HG03342 (cell line): Measurements from ENCODE around the gene ORMDL3.

Source experiments
- ATAC-seq: cut with Tn5 transposase; IDR thresholded peaks from one replicate; pipeline ENCODE4 v1.9.1; 2021; ENCODE audit warnings: mild to moderate bottlenecking, moderate library complexity; ENCODE audit not compliant: unreplicated experiment

ORMDL3 gene, protein sequence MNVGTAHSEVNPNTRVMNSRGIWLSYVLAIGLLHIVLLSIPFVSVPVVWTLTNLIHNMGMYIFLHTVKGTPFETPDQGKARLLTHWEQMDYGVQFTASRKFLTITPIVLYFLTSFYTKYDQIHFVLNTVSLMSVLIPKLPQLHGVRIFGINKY

DNA sequence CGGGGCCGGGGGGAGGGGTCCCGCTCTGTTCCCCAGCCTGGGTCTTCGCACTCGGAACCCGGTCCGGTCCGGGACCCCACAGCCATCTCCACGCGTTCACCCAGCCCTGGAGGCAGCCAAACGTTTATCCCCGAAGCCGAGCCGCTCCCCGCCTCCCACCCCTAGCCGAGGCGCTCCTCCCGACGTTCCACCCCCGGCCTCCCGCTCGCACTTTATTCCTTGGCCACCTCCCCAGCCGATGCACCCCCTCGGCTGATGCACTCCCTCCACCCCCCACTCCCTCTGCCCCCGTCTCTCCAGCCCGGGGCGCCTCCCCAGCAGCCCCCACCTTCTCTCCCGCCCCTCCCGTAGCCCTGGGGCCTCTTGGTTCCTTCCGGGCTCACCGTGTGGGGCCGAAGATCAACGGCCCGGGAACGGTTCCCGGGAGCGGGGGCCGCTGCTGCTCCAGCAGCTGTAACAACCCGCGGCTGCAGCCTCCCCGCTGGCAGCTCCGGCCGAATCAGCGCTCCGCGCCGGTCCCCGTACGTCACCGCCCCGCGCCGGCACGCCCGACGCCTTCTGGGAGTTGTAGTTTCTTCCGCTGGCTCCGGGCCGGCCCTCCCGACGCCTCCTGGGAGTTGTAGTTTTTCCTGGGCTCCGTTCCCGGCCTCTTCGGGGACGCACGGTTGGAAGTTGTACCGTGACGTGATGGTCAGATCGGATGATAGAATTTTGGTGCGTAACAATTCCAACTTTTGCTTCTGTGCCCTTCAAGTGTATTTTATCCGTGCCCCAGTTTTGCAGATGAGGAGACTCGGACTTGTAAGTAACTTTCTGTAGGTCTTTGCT, at the start of gene ORMDL3, which contains the start of gene LRRC3C:
Gene ORMDL3, minus strand, starts transcription at position 501 of the 828 bp plus-strand sequence. CDS start 3,398 bp downstream, outside the sequence.
Gene LRRC3C, plus strand, starts transcription at position 632 of the 828 bp plus-strand sequence. CDS start 13,792 bp downstream, outside the sequence.
- ATAC-seq, result peak; percentile 70

DNA sequence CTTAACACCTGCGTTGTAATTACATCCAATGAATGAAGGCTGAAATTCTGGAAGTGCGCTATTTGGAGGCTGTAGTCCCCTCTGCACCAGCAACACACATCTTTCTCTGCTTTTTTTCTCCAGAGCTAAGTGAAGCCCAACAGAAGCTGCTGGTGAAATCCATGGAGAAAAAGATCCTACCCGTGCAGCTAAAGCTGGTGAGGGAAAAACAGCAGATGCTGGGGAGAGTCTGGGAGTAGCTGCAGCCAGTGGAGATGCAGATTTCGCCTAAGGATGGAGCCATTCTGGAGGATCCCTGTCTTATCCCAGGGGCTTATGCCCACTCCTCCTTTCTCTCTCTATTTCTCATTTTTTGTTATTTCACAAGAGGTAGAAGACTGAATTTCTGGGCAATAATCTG, 48.4 kb upstream of the ORMDL3 start:
- no peak for ATAC-seq

DNA sequence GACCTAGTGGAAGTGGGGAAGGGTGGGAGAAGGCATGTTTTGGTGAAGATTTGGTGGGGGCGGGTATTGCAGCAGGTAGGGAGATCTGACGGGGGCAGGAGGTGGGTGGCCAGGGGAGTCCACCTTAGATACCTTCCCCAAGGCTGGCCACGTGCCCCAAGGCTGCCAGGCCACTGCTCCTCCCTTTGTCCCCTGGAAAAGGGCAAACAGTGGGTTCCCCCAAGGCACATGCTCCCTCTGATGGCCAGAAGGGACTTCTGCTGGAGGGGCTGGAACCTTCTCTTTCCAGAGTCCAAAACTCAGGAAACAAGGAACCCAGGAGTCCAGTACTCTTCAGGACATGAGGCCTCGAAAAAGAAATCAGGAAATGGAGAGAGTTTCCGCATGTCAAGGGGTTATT, 47.0 kb upstream of the ORMDL3 start:
- no peak for ATAC-seq

DNA sequence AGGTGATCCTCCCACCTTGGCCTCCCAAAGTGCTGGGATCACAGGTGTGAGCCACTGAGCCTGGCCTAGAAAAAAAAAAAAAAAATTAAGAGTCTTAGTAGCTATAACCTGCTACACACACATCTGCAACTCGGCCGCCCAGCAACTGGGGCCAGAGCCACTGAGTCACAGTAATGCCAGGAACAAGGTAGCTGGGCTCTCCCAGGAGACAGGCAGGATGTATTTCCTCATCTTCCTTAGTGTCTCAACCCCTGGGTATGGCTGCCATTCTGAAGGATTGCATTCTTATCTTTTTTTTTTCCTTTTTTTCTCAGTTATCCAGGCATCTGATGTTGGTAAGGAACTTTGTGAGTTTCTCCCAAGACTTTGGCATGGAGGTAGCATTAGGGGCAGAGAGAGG, 46.1 kb upstream of the ORMDL3 start:
- no peak for ATAC-seq

DNA sequence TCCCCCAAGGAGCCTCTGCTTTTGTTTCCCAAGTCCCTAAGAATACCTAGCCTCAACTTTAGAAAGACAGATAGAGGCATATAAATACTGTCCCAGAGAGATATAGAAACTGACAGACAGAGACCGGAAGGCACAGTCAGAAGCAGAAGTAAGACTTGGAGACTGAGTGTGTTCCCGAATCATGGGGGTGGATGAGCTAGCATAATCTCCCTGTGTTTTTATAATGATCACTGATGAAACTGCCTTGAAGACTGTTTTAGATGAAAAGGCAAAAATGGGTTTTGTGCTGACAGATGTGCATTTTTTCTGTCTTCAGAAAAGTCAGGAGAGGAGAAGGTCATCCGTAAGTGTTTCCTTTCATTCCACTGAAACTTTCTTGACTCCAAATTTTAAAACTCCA, 44.9 kb upstream of the ORMDL3 start:
- ATAC-seq, result no peak

DNA sequence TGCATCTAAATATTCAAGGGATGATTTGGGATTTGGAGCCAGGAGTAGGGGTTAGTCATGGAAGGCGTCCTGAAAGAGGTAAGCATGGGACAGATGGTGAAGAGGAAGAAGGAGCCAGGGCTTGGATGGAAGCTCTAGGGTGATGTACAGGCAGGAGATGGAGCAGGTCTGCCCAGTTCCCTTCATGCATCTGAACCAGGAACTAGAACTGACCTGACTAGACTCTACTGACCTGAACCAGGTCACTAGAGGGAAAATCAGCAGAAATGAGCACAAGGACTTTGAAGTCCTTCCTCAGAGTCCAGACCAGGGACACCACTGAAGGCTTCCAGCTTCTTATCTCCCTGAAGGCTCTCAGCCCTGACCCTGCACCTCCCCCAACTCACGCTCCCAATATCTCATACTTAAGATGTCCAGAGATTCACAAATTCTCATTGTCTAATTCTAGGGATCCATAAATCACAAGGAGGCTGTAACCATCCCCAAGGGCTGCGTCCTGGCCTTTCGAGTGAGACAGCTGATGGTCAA, 43.7 kb upstream of the ORMDL3 start:
- no peak for ATAC-seq

DNA sequence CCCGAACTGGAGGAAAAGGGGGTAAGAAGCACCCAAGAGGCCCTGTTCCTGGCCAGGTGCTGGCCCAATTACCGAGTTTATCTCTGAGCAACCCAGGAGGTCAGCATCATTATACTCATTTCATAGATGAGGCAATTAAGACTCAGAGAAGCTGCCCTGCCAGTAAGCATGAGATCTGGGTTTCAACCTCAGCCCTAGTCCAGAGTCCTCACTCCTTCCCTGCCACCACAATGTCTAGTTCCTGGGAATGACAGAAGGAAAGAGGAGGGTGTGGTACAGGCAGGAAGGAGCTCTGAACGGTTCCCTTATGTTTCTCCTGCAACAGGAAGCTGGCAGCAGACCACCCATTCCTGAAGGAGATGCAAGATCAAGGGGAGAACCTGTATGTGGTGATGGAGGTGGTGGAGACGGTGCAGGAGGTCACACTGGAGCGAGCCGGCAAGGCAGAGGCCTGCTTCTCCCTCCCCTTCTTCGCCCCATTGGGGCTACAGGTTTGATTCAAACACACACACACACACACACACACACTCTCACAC, 42.8 kb upstream of the ORMDL3 start:
- ATAC-seq, result no peak

DNA sequence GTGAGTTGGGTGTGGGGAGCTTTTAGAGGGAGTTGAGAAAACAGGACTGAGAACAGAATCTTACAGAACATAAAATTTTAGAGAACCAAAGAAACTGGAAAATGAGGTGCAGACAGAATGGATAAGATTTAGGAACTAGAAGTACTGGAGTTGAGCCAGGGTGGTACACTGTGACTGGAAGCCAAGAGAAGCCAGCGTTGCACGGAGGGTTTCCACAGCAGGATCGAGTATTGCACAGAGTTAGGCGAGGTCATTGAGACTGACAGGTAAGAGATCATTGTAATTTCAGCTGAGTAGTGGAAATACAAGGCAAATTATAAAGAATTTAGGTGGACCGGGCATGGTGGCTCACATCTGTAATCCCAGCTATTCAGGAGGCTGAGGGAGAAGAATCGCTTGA, 42.0 kb upstream of the ORMDL3 start:
- ATAC-seq, result no peak

DNA sequence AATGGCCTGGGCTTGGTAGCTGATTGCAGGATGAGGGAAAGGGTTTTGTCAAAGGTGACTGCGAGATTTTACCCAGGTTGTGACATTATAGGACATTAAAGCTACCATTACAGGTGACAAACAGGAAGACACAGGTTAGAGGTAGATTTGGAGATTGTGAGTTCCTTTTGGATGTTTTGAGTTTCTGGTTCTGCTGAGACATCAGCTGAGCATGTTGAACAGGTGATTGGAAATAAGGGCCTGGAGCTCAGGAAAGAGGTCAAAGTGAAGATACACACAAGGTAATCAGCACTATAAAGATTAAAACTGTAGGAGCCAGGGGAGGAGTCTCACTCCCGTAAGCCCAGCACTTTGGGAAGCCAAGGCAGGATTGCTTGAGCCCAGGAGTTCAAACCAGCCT, 41.4 kb upstream of the ORMDL3 start:
- no peak for ATAC-seq

DNA sequence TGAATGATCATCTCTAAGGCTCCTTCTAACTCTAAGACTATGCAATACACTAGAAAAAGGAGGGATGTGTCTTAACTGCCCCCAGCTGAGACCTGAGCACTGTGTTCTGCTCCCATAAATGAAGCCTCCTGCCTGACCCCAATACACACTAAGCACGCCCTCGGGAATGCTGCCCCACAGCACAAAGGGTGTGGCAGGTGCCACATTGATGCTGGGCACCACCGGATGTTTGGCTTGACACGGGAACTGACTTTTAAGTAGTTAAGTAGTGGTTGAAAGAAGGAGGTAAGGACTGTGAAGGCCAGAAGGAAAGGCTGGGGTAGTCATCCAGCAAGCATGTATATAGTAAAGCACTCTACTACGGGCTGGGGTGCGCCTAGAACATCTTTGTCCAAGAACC, 39.4 kb upstream of the ORMDL3 start:
- ATAC-seq, result no peak

DNA sequence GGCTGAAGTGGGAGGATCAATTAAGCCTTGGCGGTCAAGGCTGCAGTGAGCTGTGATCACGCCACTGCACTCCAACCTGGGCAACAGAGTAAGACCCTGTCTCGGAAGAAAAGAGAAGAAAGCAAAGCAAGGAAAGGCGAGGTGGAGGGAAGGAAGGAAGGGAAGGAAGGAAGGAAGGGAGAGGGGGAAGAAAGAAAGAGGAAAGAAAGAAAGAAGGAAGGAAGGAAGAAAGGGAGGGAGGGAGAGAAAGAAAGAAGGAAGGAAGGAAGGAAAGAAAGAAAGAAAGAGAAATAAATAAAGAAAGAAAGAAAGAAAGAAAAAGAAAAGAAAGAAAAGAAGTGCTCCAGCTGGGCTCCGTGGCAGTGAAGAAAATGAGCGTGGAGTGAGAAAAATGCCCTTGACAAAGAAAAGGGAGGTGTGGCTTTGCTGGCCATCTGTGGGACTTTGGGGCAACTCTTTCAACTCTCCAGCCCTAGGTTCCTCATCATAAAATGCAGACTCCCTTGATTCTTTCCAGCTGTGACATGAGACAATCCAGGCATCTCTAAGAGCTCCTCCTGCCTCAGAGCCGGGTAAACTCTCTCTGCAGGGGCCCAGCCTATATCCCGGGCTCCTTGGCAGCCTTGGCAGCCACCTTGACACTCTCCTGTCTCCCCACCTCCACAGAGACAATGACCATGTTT, 37.8 kb upstream of the ORMDL3 start:
- ATAC-seq, result no peak

DNA sequence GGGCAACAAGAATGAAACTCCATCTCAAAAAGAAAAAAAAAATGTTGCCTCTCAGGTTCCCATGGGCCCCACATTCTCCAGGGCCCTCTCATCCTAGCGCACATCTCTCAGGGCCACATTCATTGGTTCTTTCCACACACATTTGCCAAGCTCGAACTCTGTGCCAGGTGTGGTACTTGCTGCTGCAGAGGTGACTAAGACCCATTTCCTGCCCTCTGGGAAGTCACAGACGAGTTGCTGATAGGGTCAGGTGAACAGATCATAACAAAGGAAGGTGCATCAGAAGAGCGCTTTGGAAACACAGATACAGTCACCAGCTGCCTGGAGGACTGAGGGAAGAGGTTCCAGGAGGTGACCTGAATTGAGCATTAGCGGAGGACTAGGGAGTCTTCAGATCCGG, 36.4 kb upstream of the ORMDL3 start:
- no peak for ATAC-seq

DNA sequence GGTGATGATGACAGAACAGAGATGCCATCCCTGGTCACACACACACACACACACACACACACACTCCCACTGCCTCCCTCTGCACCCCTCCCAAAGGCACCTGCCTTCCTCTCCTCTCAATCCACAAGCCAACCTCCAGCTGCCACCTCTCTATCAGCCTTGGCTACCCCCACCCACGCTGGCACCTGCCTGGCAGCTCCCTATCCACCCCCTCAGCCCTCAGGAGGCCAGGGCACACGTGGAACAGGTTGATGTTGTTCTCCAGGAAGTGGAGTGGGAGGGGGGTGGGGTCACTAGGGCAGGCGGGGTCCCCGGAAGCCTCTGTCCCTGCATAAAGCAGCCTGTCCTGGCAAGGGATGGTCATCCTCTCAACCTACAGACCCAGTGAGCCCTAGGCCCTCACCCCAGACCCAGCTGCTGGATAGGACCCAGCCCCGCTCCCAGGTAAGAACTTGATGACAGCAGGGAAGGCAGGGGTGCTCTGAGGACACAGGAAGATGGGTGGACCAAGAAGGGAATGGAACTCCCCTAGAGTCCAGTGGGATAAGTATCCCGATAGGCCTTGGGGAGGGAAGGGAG, 35.3 kb upstream of the ORMDL3 start, which contains the start of gene GSDMA:
Gene GSDMA, plus strand, starts transcription at position 363 of the 579 bp plus-strand sequence. CDS start 2,684 bp downstream, outside the sequence.
- ATAC-seq, result no peak

DNA sequence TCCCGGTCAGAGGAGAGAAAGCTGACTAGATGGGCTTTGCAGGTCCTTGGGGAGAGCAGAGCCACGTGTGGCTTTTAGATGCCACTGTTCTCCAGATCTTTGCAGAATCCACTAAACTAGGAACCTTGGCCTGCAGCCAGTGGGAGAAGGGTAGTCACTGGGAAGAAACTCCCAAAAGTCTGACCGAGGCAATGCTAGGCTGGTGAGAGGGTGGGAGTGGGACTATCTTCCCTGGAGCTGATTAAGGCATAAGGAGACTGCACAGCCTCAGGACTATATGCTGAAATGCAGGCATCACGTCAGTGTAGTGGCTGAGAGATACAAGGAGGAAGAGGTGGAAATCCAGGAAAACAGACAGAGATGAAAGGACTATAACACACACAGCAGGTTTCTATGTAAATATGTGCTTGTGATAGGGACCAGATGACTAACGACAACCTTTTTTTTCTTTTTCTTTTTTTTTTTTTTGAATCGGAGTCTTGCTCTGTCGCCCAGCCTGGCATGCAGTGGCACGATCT, 33.2 kb upstream of the ORMDL3 start:
- ATAC-seq, result no peak

DNA sequence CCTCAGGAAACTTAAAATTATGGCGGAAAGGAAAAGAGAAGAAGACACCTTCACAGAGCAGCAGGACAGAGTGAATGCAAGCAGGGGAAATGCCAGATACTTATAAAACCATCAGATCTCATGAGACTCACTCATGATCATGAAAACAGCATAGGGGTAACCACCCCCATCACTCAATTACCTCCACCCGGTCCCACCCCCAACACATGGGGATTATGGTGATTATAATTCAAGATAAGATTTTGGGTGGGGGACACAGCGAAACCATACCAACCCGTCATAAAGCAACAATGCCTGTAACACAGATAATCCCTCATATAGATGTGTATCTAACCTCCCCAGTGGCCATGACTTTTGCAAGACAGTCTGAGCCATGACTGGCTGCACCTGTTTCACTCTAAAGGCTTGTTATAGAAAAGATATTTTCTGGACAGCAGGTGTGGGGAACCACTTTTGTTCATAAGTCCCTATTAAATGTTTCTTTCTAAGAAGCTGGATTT, 28.4 kb upstream of the ORMDL3 start:
- ATAC-seq, result no peak

DNA sequence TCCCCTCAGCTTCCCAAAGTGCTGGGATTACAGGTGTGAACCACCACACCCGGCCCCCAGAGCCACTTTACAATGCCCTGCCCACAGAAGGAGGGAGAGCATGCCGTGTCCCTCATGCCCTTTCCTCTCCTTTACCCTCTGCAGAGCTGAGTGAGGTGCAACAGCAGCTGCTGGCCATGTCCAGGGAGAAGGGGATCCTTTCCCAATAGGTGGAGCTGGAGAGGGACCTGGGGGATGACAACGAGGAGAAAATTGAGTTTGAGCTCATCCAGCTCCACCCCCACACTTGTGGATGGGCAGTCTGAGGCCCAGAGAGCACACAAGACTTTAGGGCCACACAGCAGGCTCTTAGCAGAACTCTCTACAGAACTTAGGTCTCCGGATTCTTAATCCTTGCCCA, 27.5 kb upstream of the ORMDL3 start:
- no peak for ATAC-seq

DNA sequence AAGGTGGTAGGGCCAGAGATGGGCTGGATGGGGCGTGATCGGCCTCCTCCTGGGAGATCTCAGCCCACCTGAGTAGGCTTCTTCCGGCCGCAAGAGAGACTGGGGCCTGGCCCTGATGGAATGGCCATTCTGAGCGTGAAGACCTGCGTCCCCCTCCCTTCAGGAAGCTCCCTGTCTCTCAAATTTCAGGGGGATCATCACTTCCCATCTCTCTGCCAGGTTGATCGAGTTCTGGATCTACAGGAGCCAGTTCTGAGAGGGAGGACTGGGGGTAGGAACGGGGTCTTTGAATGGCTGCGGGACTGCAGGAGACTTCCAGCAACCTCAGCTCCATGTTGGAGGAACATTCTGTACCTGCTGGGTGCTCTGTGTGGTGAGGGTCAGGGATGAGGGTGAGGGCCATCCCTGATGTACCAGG, 26.1 kb upstream of the ORMDL3 start:
- ATAC-seq, result no peak

DNA sequence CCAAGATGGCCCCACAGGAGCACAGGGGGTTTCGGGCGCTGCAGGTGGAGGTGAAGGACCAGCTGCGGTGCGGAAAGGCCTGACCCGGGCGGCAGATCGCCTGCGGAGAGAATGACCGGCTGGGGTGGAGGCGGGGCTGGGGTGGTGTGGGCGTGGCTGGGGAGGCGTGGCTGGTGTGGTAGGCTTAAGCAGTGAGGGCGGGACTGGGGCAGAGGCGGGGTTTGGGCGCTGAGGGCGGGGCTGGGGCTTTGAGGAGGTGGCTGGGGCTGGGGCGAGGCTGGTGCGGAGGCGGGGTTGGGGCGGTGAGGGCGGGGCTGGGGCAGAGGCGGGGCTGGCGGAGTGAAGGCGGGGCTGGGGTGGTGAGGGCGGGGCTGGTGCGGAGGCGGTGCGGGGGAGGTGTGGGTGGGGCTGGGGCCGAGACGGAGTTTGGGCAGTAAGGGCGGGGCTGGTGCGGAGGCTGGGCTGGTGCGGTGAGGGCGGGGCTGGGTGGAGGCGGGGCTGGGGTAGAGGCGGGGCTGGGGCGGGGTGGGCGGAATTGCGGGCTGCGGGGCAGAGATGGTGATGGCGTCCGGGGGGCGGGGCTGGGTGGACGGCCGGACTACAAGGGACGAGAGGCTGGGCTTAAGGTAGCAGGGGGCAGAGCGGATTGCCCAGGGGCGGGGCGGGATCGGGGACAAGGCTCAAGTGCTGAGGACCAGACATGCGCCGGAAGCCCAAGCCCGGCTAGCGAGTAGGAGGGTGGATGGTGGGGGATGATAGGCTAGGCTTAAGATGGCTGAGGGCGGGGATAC, 25.5 kb upstream of the ORMDL3 start:
- peak; percentile 69 for ATAC-seq

DNA sequence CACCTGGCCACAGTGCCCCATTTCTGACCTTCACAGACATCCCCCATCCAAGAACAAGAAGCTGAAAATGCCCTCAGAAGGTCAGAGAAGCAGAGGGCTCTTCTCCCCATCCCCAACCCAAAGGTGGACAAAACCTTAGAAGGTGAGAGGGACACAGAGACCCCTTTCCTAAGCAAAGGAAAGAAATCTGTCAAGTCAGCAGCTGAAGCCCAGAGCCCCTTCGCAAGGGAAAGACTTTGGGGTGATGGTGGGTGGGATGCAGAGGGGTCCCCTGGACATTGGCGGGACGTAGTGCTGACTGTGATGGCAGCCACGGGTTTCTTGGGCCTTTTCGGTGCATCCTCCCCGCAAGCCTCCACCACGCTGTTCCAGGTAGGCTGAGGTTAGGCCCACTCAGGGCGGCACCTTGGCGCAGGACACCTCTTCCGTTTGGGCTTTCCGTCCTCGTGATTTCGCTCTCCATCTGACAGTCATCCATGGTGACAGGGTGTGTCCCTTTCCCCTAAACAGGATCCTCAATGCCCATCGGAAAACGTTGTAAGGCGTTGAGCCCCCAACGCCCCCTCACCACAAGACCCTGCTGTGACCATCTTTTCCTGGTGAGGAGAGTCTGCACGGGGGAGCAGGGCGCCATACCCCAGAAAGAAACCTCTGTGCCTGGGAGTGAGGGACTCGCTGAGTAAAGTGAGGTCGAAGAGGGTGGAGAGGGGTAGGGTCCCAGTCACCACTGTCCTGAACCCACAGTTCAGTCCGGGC, 24.7 kb upstream of the ORMDL3 start:
- no peak for ATAC-seq
